ENCODE data around the gene DNAJB14. TPM values are rescaled to one million over a fixed set of nuclear protein-coding genes. Genes with fewer than 3 reads are reported as not detected.
A peak's percentile ranks its signal among the peaks of the same experiment; 100 is the strongest.

Gene DNAJB14
- total RNA-seq: 10 to 100 TPM; 40.0 to 42.5 TPM

DNA sequence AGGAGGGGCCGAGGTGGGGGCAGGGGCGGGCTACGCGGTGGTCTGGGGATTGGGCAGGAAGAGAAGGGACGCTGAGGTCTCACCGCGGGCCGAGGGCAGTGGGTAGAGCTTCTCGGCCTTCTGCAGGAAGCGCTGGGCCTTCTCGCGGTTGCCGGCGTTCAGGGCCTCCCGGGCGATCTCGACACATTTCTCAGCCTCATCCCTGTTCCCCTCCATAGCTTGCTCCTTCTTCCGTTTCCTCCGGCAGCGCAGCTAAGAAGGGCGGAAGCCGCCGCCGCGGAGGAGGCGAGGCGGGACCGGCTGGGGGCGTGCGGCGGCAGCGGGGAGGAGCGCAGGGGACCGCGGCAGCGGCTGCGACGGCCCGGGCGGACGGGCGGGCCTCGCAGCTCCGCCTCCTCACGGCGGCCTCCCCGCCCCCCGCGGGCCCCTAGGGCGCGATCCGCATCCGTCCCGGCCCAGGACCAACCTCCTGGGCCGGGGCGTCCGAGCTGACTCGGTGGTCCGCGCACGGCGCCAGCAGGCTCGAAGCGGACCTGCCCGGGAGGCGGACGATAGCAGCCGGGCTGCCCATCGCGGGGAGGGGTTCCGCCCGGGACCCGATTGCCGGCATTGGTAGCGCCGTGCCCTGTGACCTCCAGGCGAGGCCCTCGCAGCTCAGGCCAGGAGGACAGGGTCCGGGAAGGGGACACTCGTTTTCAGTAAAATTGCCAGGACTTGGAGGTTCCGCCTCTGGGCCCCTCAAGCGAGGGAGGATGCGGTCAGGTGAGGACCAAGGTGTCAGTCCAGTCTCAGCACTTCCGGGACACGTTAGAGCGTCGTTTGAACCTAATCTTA is at the start of gene DNAJB14:
Gene DNAJB14, minus strand, starts transcription at position 263 of the 834 bp plus-strand sequence. Its CDS starts 47 bp downstream, at position 216.
- ATAC-seq: peak; percentile 43
- TF ChIP-seq, protein P1, sequence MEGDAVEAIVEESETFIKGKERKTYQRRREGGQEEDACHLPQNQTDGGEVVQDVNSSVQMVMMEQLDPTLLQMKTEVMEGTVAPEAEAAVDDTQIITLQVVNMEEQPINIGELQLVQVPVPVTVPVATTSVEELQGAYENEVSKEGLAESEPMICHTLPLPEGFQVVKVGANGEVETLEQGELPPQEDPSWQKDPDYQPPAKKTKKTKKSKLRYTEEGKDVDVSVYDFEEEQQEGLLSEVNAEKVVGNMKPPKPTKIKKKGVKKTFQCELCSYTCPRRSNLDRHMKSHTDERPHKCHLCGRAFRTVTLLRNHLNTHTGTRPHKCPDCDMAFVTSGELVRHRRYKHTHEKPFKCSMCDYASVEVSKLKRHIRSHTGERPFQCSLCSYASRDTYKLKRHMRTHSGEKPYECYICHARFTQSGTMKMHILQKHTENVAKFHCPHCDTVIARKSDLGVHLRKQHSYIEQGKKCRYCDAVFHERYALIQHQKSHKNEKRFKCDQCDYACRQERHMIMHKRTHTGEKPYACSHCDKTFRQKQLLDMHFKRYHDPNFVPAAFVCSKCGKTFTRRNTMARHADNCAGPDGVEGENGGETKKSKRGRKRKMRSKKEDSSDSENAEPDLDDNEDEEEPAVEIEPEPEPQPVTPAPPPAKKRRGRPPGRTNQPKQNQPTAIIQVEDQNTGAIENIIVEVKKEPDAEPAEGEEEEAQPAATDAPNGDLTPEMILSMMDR (IDR thresholded peaks at IDR 0.05): no peak
- H3K9me3 Mint-ChIP-seq: peaks cover 5% of the 10 kb centered on the region
- POLR2A ChIA-PET: interaction anchor here (0.6 to 1.9 kb wide), 13 partner anchors 9 to 1018 kb away, joined by 3 to 9 read pairs (median 4); partner anchors contain the start of genes EIF4E and LAMTOR3
- CTCF ChIA-PET: interaction anchor here (0.7 to 3.1 kb wide), 5 partner anchors 95 to 951 kb away, joined by 3 to 16 read pairs (median 4); partner anchors contain the start of gene METAP1
- H3K4me1 Mint-ChIP-seq (ENCODE audit: low read depth): peaks cover 51% of the 10 kb centered on the region
- peaks cover 36% of the 10 kb centered on the region for H3K36me3 Mint-ChIP-seq (ENCODE audit: low read depth)
- peak within 1 kb of the TSS; percentile 97 for H3K27ac Mint-ChIP-seq
- intact Hi-C loops (cut with micrococcal nuclease): loop anchor here (5.0 kb wide), 2 partner anchors 54 to 384 kb away; partner anchors contain the start of genes LAMTOR3 and TRMT10A
- no peaks in the 10 kb centered on the region for H3K27me3 Mint-ChIP-seq
- peak; percentile 75 for DNase-seq
- H3K4me3 Mint-ChIP-seq: no peak within 1 kb of the TSS

DNA sequence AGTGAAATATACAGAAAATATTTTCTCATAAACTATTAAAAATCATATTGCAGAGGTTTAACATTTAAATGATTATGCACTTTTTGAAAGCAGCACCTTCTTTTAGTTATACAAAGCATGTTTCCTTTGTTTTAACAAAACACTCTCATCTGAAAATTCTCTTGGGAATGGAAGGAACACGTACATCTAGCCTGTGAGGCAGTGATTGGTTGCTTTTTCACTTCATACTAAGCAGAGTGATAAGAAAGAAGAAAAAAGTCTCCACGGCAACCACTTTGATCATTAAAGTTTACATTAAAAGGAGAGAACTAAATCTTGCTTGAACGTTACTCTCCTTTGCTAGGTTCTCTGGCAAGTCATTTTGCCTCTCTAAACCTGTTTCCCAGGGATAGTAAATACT is 45.3 kb upstream of the DNAJB14 start:
- no peaks in the 10 kb centered on the region for H3K9me3 Mint-ChIP-seq
- no peak overlapping the region for H3K4me3 Mint-ChIP-seq
- intact Hi-C loops (cut with micrococcal nuclease): no loop called here
- DNase-seq (no peak), ATAC-seq (no peak)
- no peaks in the 10 kb centered on the region for H3K36me3 Mint-ChIP-seq (ENCODE audit: low read depth)
- ChIA-PET POLR2A (no interaction called here), CTCF (no interaction called here)
- TF ChIP-seq, protein P1 (IDR thresholded peaks at IDR 0.05): no peak
- no peaks in the 10 kb centered on the region for H3K4me1 Mint-ChIP-seq (ENCODE audit: low read depth)
- H3K27me3 Mint-ChIP-seq: peaks cover 2% of the 10 kb centered on the region
- H3K27ac Mint-ChIP-seq: no peak overlapping the region

DNA sequence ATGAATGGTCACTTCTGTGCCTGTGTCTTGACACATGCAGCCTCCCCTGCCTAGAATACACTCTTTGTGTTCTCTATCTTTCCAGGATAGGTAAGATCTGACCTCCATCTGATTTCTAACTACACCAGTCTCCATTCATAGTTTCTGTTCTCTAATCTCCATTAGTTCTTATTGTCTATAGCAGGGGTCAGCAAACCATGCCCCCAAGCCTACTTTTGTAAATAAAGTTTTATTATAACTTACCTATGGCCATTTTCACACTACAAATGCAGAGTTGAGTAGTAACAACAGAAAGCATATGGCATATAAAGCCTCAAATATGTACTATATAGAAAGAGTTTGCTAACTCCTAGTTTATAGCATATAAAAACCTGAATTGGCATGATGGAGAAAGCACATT is 41.3 kb upstream of the DNAJB14 start:
- Mint-ChIP-seq H3K4me1 (ENCODE audit: low read depth) (no peaks in the 10 kb centered on the region), H3K4me3 (no peak overlapping the region), H3K27ac (no peak overlapping the region), H3K36me3 (ENCODE audit: low read depth) (no peaks in the 10 kb centered on the region), H3K27me3 (peaks cover 5% of the 10 kb centered on the region), H3K9me3 (no peaks in the 10 kb centered on the region)
- intact Hi-C loops (cut with micrococcal nuclease): no loop called here
- ChIA-PET POLR2A (no interaction called here), CTCF (interaction anchor here (1.2 to 1.5 kb wide), 2 partner anchors 10 to 525 kb away, joined by 3 read pairs; no protein-coding TSS in a partner anchor)
- DNase-seq: no peak
- ATAC-seq: no peak
- TF ChIP-seq, protein P1 (IDR thresholded peaks at IDR 0.05): no peak

DNA sequence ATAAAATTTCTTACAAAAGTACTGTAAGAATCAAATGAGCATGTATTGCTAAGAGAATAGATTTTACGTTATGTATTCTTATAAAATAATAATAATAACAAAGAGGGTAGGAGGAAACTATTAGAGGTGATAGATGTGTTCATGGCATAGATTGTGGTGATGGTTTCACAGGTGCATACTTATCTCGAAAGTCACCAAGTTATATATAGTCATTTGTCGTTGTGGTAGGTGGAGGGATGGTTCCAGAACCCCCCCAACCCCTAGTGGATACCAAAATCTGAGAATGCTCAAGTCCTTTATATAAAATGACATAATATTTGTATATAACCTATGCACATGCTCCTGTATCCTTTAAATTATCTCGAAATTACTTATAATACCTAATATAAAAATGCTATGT is 40.4 kb upstream of the DNAJB14 start:
- H3K27me3 Mint-ChIP-seq: peaks cover 5% of the 10 kb centered on the region

More for the DNA sequence above, 40.4 kb upstream of the DNAJB14 start:
- TF ChIP-seq, protein P1 (IDR thresholded peaks at IDR 0.05): no peak
- POLR2A ChIA-PET: no interaction called here
- DNase-seq (no peak), ATAC-seq (no peak)
- H3K4me1 Mint-ChIP-seq (ENCODE audit: low read depth): no peaks in the 10 kb centered on the region
- no peak overlapping the region for H3K4me3 Mint-ChIP-seq
- H3K9me3 Mint-ChIP-seq: no peaks in the 10 kb centered on the region
- CTCF ChIA-PET: no interaction called here
- intact Hi-C loops (cut with micrococcal nuclease): no loop called here
- no peaks in the 10 kb centered on the region for H3K36me3 Mint-ChIP-seq (ENCODE audit: low read depth)
- no peak overlapping the region for H3K27ac Mint-ChIP-seq

Measured in activated CD8-positive, alpha-beta T cell treated with anti-CD3 and anti-CD28 coated beads for 36 hours (primary cell).